HG02678 (cell line): ENCODE results near the gene BRD7.
A peak's percentile ranks its signal among the peaks of the same experiment; 100 is the strongest.

ENCODE experiments used
- ATAC-seq: cut with Tn5 transposase; IDR thresholded peaks from one replicate; pipeline ENCODE4 v1.9.1; 2021; ENCODE audit warnings: mild to moderate bottlenecking, moderate library complexity; ENCODE audit not compliant: unreplicated experiment

BRD7 gene

GRCh38 chr16:50293041-50293783 is 75.6 kb downstream of the BRD7 start:
- ATAC-seq = no peak

GRCh38 chr16:50292566-50292948 is 76.2 kb downstream of the BRD7 start:
- ATAC-seq = no peak

- ATAC-seq = no peak
Observed at GRCh38 chr16:50291719-50292565, 76.8 kb downstream of the BRD7 start.

- ATAC-seq = no peak
Observed at GRCh38 chr16:50290856-50291255, 77.9 kb downstream of the BRD7 start.

GRCh38 chr16:50289950-50290764 is 78.6 kb downstream of the BRD7 start:
- no peak for ATAC-seq

GRCh38 chr16:50288920-50289319 is 79.9 kb downstream of the BRD7 start:
- no peak for ATAC-seq

DNA sequence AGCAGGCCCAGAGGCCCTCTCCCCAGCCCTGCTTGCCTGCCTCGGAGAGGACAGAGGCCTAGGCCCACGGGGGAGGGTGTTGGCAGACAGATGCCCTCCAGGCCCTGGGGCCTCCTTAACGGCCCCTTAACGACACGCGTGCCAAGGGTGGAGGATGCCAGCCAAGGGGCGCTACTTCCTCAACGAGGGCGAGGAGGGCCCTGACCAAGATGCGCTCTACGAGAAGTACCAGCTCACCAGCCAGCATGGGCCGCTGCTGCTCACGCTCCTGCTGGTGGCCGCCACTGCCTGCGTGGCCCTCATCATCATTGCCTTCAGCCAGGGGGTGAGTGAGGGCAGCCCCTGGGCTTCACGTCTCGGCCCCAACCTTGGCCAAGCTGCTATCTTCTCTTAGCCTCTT is 80.8 kb downstream of the BRD7 start:
- ATAC-seq = no peak

- no peak for ATAC-seq
Observed at GRCh38 chr16:50286681-50287080, 82.1 kb downstream of the BRD7 start.

DNA sequence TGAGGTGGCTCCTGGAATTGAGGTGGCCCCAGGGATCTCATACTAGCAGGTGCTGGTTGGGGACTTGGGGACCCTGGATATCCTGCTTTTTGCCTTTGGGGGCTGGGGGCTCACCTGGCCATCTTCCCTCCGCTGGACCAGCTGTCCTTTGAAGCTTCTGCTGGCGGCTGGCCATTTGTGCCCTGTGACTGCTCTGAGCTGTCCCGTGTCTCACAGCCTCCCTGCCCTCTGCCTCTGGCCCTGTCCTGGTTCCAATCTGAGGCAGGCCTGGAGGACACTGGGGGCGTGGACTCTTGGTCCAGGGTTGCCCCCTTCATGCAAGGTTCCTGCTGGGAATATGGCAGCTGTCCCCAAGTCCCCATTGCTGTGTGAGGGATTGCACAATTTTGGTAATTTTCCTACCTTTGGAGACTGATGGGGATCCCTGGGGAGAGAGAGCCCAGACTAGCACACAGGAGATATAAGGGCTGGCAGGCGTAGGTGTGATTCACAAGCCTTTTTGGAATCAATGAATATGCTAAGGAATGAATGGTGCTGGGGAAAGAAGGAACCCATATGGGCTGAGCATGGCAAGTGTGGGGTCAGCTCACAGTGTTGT is 83.3 kb downstream of the BRD7 start:
- no peak for ATAC-seq

DNA sequence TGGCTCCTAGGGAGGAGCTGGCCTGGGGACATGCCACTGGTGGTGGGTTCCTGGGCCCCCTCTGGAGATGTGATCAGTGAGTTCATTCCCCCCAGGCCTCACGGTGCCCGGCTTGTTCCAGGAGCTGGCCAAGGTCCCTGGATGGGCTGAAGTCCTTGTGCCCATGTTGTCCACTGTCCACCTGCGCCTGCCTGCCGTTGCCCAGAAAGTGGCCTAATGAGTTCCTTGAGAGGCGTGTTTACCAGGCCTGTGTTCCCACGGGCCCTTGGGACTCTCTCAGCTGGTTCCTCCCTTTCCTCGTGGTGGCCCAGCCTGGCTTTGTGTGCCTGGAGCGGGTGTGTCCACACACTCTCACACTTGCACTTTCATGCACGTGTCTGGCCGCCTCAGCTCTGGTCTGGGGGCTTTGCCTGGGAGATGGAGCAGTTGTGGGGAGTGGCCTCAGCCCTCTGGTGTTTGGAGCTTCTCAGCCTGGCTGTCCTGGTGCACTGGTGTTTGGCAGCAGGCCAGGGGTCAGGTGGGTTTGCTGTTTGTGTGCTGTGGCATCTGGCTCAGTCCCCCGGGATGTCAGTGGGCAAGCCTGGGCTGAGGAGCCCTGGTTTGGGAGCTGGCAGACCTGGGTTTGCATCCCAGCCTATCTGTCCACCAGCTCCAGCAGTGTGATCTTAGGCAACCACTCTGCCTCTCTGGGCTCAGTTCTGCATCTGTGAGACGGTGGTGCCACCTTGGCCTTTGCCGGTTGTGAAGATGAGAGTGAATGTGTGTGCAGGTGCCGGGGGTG is 84.5 kb downstream of the BRD7 start:
- no peak for ATAC-seq

- ATAC-seq = no peak
Observed at GRCh38 chr16:50282955-50283631, 85.7 kb downstream of the BRD7 start.

DNA sequence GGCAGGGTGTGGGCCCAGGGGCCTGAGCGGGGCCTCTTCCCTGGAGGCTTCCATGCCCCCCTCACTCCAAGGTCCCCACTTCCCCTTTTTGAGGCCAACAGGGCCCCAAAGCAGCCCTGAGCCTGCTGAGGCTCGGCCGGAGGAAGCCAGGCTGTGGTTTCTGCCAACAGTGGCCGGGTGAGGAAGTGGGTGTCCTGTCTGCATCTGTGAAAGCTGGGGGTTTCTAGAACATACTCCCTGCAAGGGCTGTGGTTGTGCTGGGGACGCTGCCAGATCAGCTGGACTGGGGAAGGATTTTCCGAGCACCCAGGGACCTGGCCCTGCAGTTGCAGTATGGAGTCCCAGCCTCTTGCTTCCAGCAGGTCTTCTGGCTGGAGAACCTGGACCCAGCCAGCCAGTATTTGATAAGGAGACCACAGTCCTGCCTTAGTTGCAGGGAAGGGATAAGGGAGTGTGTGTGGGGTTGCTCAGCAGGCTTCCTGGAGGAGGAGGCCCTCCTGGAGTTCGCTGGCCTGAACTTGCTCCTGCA is 86.7 kb downstream of the BRD7 start:
- peak; percentile 92 for ATAC-seq

DNA sequence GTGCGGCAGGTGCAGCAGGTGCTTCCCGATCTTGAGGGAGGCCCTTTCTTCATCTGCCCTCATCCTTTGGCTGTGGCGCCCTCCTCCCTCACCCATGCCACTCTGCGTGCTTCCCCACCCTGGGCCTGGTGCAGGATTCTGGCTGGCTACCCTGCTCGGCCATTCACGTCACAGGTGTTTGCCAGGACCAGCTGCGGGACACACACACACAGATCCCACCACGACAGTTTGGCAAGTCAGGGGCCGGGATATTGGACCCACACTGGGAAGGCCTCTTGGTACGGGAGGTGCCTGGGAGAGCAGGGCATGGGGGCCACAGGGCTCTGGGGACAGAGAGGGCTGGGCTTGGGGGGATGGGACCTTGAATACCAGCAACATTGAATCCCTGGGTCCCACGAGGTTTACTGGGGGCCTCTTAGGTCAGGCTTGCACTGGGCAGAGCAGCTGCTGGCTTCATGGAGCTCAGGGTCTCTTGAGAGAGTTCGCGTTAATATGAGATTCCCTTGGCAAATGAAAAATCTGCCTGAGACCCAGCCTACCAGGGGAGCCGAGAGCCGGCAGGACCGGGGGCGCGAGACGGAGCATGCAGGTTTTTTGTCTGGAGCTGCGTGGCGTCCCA is 87.3 kb downstream of the BRD7 start:
- no peak for ATAC-seq

- no peak for ATAC-seq
Observed at GRCh38 chr16:50280932-50281331, 87.9 kb downstream of the BRD7 start.

- no peak for ATAC-seq
Observed at GRCh38 chr16:50279504-50279865, 89.3 kb downstream of the BRD7 start.

- ATAC-seq = no peak
Observed at GRCh38 chr16:50278251-50278650, 90.5 kb downstream of the BRD7 start.

DNA sequence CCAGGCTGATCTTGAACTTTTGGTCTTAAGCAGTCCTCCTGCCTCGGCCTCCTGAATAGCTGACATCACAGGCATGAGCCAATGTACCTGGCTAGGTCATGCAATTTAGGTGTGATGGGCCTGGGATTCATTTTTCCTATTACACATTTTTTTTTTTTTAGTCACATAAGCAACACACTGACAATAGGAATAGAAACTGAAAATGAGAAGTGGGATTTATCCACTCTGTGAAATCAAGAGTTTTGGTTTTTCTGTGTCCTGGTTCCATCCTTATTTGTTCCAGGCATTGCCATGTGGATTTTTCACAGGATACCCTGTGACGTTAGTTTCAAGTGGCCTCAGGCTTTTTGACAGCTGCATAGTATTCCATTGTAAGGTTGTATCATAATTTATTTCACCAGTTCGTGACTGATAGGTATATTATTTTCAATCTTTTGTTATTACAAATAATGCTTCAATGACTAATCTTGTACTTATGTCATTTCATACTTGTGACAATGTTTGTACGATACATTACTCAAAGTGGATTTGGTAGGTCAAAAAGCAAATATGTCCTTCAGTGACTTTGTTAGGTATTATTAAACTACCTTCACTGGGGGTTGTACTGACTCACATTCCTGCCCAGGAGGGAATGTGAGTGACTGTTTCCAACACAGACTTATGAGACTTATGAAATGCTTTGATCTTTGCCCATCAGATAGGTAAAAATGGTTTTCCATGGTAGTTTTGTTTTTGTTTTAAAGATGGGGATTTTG is 91.8 kb downstream of the BRD7 start:
- no peak for ATAC-seq

GRCh38 chr16:50276326-50276640 is 92.5 kb downstream of the BRD7 start:
- no peak for ATAC-seq
